RPMI8226 (cell line): ENCODE measurements around the gene FGFR2.
"Not testable (repeated sequence)": the region's sequence is repeated elsewhere in the genome, so short reads cannot be mapped to it uniquely, and the experiment has no call there.

ENCODE experiments used
- DNase-seq: peaks from one replicate; pipeline ENCODE4 v3.0.0-alpha.2; 2015

The FGFR2 gene

GRCh38 chr10:121520526-121520925 is 77.7 kb downstream of the FGFR2 start:
- DNase-seq, result not testable (repeated sequence)

DNA sequence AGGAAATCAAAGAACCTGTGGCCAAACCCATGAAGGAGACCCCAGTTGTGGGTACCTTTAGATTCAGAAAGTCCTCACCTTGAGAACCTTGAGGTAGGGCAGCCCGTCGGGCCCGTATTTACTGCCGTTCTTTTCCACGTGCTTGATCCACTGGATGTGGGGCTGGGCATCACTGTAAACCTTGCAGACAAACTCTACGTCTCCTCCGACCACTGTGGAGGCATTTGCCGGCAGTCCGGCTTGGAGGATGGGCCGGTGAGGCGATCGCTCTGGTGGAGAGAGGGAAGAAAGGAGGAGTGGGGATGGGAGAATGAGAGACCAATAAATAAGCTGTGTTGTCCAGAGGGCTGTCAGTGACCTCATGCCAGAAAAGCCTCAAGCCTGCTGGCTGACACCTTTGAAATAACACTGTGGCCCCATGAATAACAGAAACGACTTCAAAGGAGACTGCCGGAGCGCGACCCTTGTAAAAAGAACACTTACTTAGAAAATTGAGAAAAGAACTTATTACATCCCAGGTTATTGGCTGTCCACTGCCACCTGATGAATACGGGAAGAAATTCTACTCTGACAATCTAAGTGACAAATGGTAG is 78.2 kb downstream of the FGFR2 start:
- no peak for DNase-seq

DNA sequence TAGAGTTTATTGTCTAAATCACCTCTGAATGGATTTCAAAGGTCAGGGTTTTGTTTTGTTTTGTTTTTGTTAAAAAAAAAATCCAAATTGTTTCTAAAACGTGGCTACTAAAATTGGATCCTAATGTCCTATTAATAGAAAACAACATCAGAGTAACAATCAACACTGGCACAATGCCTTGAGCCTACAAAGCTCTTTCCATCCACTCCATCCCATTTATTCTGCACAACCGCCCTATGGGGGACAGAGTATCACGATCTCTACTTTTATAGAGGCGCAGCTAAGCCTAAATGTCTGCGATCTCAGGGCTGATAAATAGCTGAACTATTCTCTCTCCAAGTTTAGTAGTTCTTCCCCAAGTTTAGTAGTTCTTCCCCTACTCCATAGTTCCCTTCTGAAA is 78.8 kb downstream of the FGFR2 start:
- no peak for DNase-seq

DNA sequence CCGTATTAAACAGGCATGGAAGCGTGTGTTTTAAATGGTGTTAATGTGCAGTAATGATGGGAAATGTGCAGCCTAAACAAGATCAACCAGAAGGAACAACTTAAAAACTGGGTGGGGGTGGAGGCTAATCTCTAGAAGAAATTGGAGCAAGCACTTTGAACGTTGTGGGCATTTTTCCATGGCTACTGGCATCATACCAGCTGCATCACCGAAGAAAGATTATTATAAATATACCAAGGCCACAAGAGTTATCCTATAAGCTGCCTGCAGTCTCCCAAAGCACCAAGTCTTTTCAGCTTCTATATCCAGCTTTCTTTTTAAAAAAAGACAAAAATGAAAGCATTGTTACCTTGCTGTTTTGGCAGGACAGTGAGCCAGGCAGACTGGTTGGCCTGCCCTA is 79.9 kb downstream of the FGFR2 start:
- no peak for DNase-seq

DNA sequence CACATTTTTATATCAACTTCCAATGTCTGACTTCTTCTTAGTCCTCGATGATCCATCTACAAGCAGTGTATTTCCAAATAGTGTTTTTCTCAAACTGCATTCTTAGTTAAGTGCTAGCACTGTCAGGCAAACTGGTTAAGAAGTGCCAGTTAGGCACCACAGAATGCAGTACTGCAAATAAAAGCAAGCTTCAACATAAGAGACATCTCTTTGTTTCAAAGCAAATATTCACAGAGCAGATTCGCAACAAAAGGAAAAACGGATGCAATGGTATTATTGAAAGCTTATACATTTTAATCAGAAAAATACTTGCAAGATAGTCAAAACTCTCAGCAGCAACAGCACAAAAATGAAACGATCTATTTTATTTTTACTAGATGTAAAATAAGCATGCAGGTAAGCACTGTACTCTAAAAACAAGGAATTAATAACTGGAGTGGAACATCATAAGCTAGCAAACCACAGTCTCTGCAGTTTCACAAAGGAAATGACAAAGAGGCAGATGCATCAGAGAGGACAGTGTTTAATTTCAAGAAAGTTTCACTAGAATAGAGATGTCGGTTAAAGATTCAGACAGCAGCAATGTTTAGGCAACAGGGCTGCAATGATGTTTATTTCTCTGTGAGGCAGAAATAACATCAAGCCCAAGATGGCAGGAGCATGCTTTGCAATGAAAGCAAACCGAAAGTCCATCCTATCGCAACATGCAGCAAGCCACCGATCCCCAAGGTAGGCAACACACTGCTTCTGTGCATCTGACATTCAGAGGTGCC is 82.0 kb downstream of the FGFR2 start:
- DNase-seq, result peak; percentile 60

GRCh38 chr10:121514141-121514865 is 83.9 kb downstream of the FGFR2 start:
- DNase-seq, result no peak

DNA sequence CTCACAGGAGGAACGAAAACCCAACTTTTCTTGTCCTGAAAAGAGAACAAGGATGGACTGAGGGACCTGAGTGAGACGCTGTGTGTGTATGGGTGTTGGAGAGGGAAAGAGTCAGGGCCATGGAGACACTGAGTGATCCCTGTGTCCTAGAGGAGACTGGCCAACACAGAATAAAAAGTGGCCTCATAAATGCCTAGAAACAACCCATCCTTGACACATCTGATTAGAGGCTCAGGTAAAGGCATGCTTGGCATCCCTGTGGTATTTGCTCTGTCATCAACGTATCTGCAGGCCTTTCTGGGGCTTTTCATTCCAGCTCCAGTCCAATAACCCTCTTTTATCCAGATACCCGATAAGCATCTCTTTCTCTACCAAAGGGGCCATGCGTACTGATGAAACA is 86.3 kb downstream of the FGFR2 start:
- DNase-seq, result no peak

DNA sequence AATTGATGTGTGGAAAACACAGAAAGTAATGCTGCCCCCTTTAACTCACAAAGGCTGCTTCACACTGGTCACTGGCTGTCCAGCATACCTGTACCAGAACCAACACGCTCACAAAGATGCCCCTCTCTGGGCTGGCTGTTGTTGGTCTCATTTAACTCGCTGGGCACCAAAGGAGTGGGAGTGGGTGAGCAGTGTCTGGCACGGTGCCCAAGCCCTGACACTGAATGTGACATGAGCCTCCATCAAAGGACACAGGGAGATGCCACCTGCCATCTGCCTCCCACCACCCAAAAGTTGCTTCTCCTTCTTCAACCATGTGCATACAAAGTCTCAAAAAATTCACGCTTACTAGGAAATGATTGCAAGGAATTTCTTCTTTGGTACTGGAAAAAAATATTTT is 86.8 kb downstream of the FGFR2 start:
- DNase-seq, result no peak

- no peak for DNase-seq
These were observed 88.0 kb downstream of the FGFR2 start for GRCh38 chr10:121510201-121510771.

- DNase-seq, result no peak
These were observed 88.4 kb downstream of the FGFR2 start for GRCh38 chr10:121509796-121510195.

GRCh38 chr10:121509112-121509511 is 89.1 kb downstream of the FGFR2 start:
- DNase-seq, result no peak

GRCh38 chr10:121503587-121504051 is 94.6 kb downstream of the FGFR2 start:
- DNase-seq, result no peak

DNA sequence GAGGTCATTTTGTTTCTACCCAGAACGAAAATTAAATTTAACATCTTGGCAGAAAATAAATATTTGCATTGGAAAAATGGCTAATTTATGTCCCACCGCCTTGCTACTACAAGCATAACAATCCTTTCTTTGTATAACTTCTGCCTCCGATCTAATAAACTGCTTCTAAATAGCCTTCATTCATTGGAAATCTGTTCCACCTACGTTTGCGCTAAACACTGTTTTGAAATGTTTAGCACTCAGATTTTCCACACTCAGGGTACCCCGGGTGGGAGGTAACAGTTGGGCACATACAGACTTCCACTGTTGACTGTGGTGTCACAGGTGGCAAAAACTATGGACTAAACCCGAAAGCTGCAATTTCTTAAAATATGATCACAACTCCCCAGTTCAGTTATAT is 96.4 kb downstream of the FGFR2 start:
- no peak for DNase-seq

GRCh38 chr10:121500701-121501332 is 97.4 kb downstream of the FGFR2 start:
- no peak for DNase-seq

GRCh38 chr10:121497513-121498470 is 100.5 kb downstream of the FGFR2 start:
- no peak for DNase-seq

DNA sequence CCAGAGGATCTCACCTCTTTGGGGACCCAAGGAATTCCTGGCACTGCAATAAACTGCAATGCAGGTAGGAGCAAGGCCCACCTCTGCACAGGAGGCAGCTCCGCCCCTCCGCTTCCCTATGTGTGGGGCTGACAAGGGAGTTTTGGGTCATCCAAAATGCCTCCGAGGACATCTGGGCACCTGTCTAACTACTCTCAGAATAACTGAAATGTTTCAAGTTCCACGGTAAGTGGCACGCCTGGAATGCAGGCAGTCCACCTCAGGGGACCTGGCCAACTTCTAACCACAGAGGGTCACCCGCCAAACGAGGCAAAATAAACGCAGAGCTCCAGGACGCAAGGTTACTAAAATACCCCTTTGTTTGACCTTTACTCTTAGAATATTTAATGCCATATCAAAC is 102.5 kb downstream of the FGFR2 start:
- no peak for DNase-seq

GRCh38 chr10:121494296-121494695 is 103.9 kb downstream of the FGFR2 start:
- no peak for DNase-seq

- DNase-seq, result no peak
These were observed 104.7 kb downstream of the FGFR2 start for GRCh38 chr10:121493521-121493920.

DNA sequence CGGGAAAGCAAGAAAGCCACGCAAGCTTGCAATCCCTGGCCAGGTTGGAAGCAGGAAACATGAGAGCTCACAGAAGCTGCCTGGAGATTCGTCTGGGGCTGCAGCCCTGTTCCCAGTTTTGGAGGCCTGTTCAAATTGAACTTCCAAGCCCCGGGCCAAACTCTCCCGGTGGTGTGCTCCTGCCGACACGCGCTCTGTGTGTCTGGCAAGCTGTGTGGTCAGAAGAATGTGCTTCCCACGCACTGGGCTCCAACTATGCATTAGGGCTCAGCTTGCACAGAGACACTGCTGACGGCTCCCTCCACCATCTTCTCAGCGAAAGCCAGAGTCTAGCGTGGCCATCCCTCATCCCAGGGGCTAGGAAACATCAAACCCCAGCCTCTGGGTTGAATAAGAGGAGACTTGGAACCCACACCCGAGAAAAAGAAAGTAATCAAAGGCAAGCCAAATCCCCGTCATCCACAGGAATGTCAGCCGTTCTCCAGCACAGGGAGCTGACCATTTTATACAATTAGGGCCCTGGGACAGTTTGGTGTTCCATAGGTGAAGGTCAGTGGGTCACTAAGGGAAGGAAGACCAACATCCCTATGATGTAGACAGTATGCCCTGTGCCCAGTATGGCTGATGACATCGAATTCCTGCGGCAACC is 107.2 kb downstream of the FGFR2 start:
- DNase-seq, result no peak

DNA sequence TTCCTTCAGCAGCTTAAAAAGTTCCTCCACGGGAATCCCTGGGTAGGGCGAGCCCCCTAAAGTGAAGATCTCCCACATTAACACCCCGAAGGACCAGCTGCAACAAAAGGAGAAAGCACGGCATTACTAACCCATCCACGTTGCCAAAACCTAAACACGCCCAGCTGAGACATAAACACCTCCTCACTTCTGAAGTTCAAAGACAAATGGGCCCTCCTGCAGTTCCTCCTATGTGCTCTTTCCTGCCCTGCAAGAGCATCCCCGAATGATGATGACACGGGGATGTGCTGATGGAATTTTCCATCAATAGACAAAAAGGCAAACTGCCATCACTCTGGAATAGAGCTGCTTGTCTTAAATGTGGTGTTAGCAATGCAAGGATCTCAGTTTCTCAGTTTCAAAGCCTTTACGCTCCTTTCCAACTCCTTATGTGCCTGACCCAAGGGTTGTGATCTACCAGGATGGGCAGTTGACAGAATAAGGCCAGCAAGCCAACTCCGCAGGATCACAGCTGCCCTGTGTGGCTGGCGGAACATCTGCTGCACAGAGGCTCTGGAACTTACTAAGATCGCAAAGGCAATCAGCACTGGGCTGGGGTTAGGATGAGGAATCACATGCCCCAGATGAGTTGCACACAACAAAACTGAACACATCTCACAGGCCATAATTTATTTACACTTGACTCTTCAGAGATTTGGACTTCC is 112.7 kb downstream of the FGFR2 start:
- no peak for DNase-seq

- DNase-seq, result no peak
These were observed 113.4 kb downstream of the FGFR2 start for GRCh38 chr10:121484816-121485215.
